HG03196 (cell line): ENCODE data around the gene PKN2.
"Not testable (repeated sequence)": the region's sequence is repeated elsewhere in the genome, so short reads cannot be mapped to it uniquely, and the experiment has no call there.

Experiments used
- ATAC-seq: cut with Tn5 transposase; IDR thresholded peaks from one replicate; pipeline ENCODE4 v1.9.1; 2021; ENCODE audit not compliant: unreplicated experiment

Gene PKN2

DNA sequence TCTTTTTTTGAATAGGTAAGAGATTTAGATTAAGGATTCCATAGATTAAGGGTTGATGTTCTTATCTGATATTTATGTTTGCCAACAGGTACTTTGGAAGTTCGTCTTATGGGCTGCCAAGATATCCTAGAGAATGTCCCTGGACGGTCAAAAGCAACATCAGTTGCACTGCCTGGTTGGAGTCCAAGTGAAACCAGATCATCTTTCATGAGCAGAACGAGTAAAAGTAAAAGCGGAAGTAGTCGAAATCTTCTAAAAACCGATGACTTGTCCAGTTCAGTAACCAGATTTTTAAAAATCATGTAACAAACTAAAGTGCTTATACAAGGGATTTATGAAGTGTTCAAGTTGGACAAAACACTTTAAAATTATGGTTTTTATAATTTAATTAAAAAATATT, 100.5 kb downstream of the PKN2 start:
- no peak for ATAC-seq

DNA sequence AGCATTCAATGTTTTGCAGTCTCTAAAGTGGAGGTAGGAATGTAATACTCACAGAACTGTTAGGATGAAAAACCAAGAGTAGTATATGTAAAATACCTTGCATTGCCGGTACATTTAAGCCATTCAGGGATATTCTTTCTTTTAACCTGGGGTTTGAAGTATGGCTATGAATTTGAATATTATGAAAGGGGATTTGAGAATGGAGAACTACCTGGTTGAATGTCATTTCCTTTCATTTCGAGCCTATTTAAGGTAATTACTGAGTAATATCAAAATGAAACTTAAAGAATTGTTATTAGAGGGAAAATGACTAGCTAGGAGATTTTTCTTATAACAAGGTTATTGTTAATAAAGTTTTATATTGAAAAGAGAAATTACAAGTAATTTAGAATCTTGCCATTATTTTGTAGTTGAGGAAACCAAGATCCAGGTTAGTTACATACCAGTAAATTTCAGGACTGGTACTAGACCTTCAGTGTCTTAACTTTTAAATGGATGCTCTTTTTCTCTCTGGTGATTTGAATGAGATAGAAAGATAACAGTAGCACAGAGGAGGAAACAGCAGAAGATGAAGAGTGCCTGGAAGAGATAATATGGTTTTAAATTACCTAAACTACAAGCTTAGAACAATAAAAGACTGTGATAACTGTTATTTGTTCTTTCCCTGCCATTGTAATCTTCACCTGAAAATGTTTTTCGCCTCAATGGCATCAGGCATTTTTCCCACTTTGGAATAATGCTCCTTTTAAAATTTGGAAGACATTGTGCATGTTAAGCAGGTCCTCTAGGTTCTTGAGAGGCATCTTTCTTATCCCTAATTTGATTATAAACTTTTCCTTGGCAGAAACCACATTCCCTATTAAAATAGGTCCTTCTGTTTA, 103.2 kb downstream of the PKN2 start:
- ATAC-seq = no peak

DNA sequence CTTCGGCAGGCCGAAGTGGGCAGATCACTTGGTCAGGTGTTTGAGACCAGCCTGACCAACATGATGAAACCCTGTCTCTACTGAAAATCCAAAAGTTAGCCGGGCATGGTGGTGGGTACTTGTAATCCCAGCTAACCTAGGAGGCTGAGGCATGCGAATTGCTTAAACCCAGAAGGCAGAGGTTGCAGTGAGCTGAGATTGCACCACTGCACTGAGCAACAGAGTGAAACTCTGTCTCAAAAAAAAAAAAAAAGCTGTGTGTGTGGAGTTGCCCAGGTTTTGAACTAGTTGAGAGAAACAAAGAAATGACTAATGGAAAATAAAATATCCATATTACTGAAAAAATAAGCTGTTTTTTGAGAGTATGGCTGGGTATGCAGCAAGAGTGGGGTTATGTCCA, 107.1 kb downstream of the PKN2 start:
- ATAC-seq = no peak

- no peak for ATAC-seq
Observed at GRCh38 chr1:88799491-88799890, 115.4 kb downstream of the PKN2 start.

- no peak for ATAC-seq
Observed at GRCh38 chr1:88800382-88801051, 116.4 kb downstream of the PKN2 start.

GRCh38 chr1:88801575-88802208, 117.6 kb downstream of the PKN2 start:
- no peak for ATAC-seq

DNA sequence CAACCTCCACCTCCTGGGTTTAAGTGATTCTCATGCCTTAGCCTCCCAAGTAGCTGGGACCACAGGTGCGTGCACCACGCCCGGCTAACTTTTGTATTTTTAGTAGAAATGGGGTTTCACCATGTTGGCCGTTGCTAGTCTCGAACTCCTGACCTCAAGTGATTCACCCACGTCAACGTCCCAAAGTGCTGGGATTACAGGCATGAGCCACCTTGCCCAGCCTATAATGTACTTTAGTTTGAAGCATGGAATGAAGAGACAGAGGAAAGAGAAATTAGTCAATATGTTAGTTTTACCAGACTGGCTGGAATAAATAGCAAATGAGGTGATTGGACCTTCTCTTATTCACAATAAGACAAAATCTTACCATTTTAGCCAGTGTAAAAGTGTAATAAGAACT, 118.3 kb downstream of the PKN2 start:
- no peak for ATAC-seq

GRCh38 chr1:88802950-88803349, 118.9 kb downstream of the PKN2 start:
- no peak for ATAC-seq

- ATAC-seq = no peak
Observed at GRCh38 chr1:88803444-88803843, 119.4 kb downstream of the PKN2 start.

DNA sequence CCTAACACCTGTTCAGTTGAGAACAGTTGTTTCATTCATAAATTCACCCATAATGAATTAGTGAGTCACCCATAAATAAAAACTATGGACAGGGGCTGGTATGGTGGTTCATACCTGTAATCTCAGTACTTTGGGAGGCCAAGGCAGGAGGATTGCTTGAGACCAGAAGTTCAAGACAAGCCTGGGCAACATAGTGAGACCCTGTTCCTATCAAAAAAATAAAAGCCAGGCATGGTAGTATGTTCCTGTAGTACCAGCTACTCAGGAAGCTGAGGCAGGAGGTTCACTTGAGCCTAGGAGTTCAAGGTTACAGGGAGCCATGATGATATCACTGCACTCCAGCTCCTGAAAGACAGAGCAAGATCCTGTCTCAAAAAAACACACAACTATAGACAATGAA, 128.3 kb downstream of the PKN2 start:
- ATAC-seq = no peak

DNA sequence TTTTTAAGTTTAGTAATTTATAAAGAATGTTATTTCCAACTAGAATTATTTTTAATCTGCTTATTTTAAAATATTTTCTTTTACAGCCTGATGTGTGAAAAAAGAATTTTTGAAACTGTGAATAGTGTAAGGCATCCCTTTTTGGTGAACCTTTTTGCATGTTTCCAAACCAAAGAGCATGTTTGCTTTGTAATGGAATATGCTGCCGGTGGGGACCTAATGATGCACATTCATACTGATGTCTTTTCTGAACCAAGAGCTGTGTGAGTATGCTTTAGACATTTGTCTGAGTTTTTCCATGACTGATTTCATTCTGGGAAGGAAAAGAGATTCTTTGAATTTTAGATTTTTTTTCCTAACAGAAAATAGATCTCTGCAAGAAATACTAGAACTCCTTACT, 129.4 kb downstream of the PKN2 start:
- no peak for ATAC-seq

GRCh38 chr1:88819642-88820041, 135.6 kb downstream of the PKN2 start:
- ATAC-seq = not testable (repeated sequence)

DNA sequence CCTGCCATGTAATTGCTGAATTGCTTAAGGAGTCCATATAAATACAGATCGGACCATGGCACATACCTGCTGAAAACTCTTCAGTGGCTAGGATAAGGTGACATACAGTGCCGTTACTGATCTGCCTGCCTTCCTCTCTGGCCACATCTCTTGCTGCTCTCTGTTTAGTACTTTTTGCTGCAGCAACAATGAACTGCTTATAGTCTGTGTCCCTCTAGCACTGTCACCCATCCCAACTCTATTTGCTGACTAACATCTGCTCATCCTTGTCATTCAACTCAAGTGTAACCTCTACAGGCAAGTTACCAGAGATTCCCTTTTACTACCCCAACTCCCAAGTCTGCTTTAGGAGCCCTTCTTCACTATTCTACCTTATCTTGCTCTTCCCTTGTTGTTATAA, 141.6 kb downstream of the PKN2 start:
- no peak for ATAC-seq

GRCh38 chr1:88847643-88848042, 163.6 kb downstream of the PKN2 start:
- no peak for ATAC-seq

- no peak for ATAC-seq
Observed at GRCh38 chr1:88851303-88852063, 167.4 kb downstream of the PKN2 start.

GRCh38 chr1:88867743-88868521, 183.9 kb downstream of the PKN2 start:
- no peak for ATAC-seq

- ATAC-seq = not testable (repeated sequence)
Observed at GRCh38 chr1:88869644-88870043, 185.6 kb downstream of the PKN2 start.

- no peak for ATAC-seq
Observed at GRCh38 chr1:88873737-88874349, 189.8 kb downstream of the PKN2 start.

GRCh38 chr1:88875595-88875994, 191.5 kb downstream of the PKN2 start:
- no peak for ATAC-seq
